K562 (cell line): ENCODE data around the gene SLAMF6.

Experiments
- DPF2 ChIP-seq: fragments of 450-650 bp; IDR thresholded peaks from 2 replicates; pipeline ENCODE4 v1.6.1; 2016
- EGR1 ChIP-seq: fragments of 450-650 bp; conservative IDR thresholded peaks from 2 replicates; pipeline ENCODE4 v1.6.1; 2017; ENCODE audit warnings: mild to moderate bottlenecking
- OTX1 ChIP-seq: fragments of 450-650 bp; formaldehyde crosslinking; IDR thresholded peaks from 2 replicates; pipeline ENCODE4 v1.4.0; 2022; ENCODE audit warnings: mild to moderate bottlenecking
- TF ChIP-seq, protein P1 (sequence below): IDR thresholded peaks from 2 replicates; pipeline ENCODE4 v1.6.1; 2012; ENCODE audit warnings: low read depth, low read length, improper control_type of control experiment, borderline replicate concordance
- TF ChIP-seq, protein P2 (sequence below), 2 experiments: fragments of 450-650 bp in 1 of 2; sonication (generic) in 1 of 2; formaldehyde crosslinking; conservative IDR thresholded peaks; 2 replicates each; pipeline versions ENCODE4 v1.4.0 to v1.8.1; 2020 to 2022; ENCODE audit warnings: mild to moderate bottlenecking in 1 of 2, missing genetic modification reagents in 1 of 2

DNA sequence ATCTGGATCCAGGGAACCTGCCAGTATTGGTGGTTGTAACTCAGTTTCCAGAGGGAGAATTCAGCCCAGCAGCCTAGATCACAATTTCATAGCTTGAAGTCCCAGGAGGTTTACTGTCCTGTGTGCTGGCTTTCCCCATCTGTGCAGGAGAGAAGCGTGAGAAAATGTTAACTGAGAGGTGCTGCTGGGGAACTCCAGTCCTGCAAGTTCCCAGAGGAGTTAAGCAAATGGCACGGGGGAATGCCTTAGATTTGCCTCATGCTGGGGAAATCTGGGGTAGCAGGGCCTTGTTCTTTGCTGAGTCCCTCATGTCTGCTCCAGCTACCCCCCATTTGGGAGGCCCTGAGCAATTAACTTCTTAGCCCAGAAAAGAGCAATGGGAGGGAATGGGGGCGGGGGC is 25.1 kb upstream of the SLAMF6 start:
- TF ChIP-seq DPF2 (no peak), EGR1 (no peak), OTX1 (no peak)
- TF ChIP-seq, protein P1, sequence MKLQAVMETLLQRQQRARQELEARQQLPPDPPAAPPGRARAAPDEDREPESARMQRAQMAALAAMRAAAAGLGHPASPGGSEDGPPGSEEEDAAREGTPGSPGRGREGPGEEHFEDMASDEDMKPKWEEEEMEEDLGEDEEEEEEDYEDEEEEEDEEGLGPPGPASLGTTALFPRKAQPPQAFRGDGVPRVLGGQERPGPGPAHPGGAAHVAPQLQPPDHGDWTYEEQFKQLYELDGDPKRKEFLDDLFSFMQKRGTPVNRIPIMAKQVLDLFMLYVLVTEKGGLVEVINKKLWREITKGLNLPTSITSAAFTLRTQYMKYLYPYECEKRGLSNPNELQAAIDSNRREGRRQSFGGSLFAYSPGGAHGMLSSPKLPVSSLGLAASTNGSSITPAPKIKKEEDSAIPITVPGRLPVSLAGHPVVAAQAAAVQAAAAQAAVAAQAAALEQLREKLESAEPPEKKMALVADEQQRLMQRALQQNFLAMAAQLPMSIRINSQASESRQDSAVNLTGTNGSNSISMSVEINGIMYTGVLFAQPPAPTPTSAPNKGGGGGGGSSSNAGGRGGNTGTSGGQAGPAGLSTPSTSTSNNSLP: no peak
- TF ChIP-seq, protein P2, sequence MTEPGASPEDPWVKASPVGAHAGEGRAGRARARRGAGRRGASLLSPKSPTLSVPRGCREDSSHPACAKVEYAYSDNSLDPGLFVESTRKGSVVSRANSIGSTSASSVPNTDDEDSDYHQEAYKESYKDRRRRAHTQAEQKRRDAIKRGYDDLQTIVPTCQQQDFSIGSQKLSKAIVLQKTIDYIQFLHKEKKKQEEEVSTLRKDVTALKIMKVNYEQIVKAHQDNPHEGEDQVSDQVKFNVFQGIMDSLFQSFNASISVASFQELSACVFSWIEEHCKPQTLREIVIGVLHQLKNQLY (CRISPR knock-in tag; conservative IDR thresholded peaks at IDR 0.05): no peak
